Endothelial cell of umbilical vein (primary cell): ENCODE data around the gene ODAPH. TPM values are rescaled to one million over a fixed set of nuclear protein-coding genes. Genes with fewer than 3 reads are reported as not detected.

ENCODE experiments used
- BruUV-seq: library from RNA; stranded (reverse); fragments of 400-500 nt; replicated peaks from 2 replicates; lab custom pipeline; 2021; lab: Mats Ljungman, UMichigan
- CTCF ChIA-PET: fragments of 300-600, 350-600 bp; sonication (Branson Sonifier 250); formaldehyde crosslinking; loops from one replicate; lab custom pipeline; 2021; ENCODE audit warnings: antibody characterized with exemption, inconsistent platforms; lab: Charles Lee
- POLR2A ChIA-PET: fragments of 300-600, 350-600 bp; sonication (Branson Sonifier 250); formaldehyde crosslinking; loops from one replicate; lab custom pipeline; 2021; ENCODE audit warnings: antibody characterized with exemption, inconsistent platforms; lab: Charles Lee
- DNase-seq: peaks from one replicate; pipeline ENCODE4 v3.0.0-alpha.2; 2011; ENCODE audit warnings: low read depth, low spot score
- FAIRE-seq: peaks from 2 replicates; lab custom pipeline; 2011; peaks lifted over from hg19 to GRCh38; lab: Jason Lieb, UNC
- H2AFZ ChIP-seq: 2 replicates; pipeline ENCODE4 v1.6.0; 2012; ENCODE audit warnings: low read depth, low read length, control low read depth, inconsistent platforms
- H3K27ac ChIP-seq: 2 replicates; pipeline ENCODE4 v1.5.1; 2011; ENCODE audit warnings: low read depth, mild to moderate bottlenecking, control low read depth, low read length, moderate library complexity; ENCODE audit not compliant: insufficient read depth
- H3K27me3 ChIP-seq, 2 experiments: 2 replicates each; pipeline versions ENCODE4 v1.6.0 to v1.6.1; 2011; ENCODE audit warnings: low read length in 2 of 2, mixed read lengths in 1 of 2; ENCODE audit not compliant: control insufficient read depth in 2 of 2, insufficient read depth in 2 of 2
- H3K36me3 ChIP-seq, 2 experiments: 2 replicates in 1 of 2; 3 replicates in 1 of 2; pipeline ENCODE4 v1.5.1; 2011; ENCODE audit warnings: low read length in 2 of 2, mild to moderate bottlenecking in 1 of 2, moderate library complexity in 1 of 2; ENCODE audit not compliant: control insufficient read depth in 2 of 2, insufficient read depth in 2 of 2; ENCODE audit errors: extremely low read depth in 1 of 2
- H3K4me1 ChIP-seq: 3 replicates; pipeline ENCODE4 v1.5.1; 2011; ENCODE audit warnings: mild to moderate bottlenecking, low read length; ENCODE audit not compliant: control insufficient read depth, insufficient read depth; ENCODE audit errors: extremely low read depth
- H3K4me2 ChIP-seq: 2 replicates; pipeline ENCODE4 v1.6.1; 2011; ENCODE audit warnings: low read length, control low read depth, mixed read lengths; ENCODE audit not compliant: insufficient read depth
- H3K4me3 ChIP-seq, 3 experiments: fragments of 200-600 bp in 1 of 3; sonication (generic), shearing (Covaris generic) in 1 of 3; replicated peaks in 1 of 3; 2 replicates each; pipeline ENCODE4 v1.5.1; 2011 to 2016; ENCODE audit warnings: control low read depth in 3 of 3, low read length in 3 of 3, mild to moderate bottlenecking in 2 of 3, inconsistent platforms in 1 of 3, low read depth in 1 of 3, moderate library complexity in 1 of 3; ENCODE audit not compliant: insufficient read depth in 1 of 3
- H3K79me2 ChIP-seq: 2 replicates; pipeline ENCODE4 v1.6.0; 2012; ENCODE audit warnings: low read length, inconsistent platforms; ENCODE audit not compliant: control insufficient read depth, insufficient read depth
- H3K9ac ChIP-seq: replicated peaks from 2 replicates; pipeline ENCODE3; 2011; ENCODE audit warnings: low read length, control low read depth; ENCODE audit not compliant: insufficient read depth; ENCODE audit errors: extremely low read depth
- H3K9me1 ChIP-seq: replicated peaks from 3 replicates; pipeline ENCODE4 v1.6.0; 2011; ENCODE audit warnings: mild to moderate bottlenecking, low read length; ENCODE audit not compliant: control insufficient read depth, insufficient read depth; ENCODE audit errors: extremely low read depth
- H3K9me3 ChIP-seq: replicated peaks from 2 replicates; pipeline ENCODE4 v1.5.1; 2012; ENCODE audit warnings: low read length, inconsistent platforms; ENCODE audit not compliant: control insufficient read depth, insufficient read depth
- H4K20me1 ChIP-seq: replicated peaks from 2 replicates; pipeline ENCODE3; 2011; ENCODE audit warnings: mild to moderate bottlenecking, low read length; ENCODE audit not compliant: control insufficient read depth, insufficient read depth; ENCODE audit errors: extremely low read depth
- CTCF ChIP-seq, 2 donors: IDR thresholded peaks; 1 replicate in 1 of 2; 2 replicates in 1 of 2; pipeline ENCODE4 v1.5.1; 2011; ENCODE audit warnings: low read length in 2 of 2, mild to moderate bottlenecking in 2 of 2, moderate library complexity in 2 of 2, control low read depth in 1 of 2, inconsistent platforms in 1 of 2, low read depth in 1 of 2; ENCODE audit not compliant: insufficient read depth in 1 of 2; ENCODE audit errors: extremely low read depth in 1 of 2
- EZH2 ChIP-seq: IDR thresholded peaks from 2 replicates; pipeline ENCODE4 v1.6.1; 2012; ENCODE audit warnings: borderline replicate concordance, low read depth, mild to moderate bottlenecking, moderate library complexity, low read length, inconsistent platforms; ENCODE audit not compliant: severe bottlenecking
- FOS ChIP-seq: IDR thresholded peaks from 2 replicates; pipeline ENCODE4 v1.6.1; 2011; ENCODE audit warnings: mild to moderate bottlenecking, low read length, moderate library complexity, borderline replicate concordance; ENCODE audit not compliant: insufficient read depth
- GATA2 ChIP-seq: IDR thresholded peaks from 2 replicates; pipeline ENCODE4 v1.7.0; 2011; ENCODE audit warnings: low read depth, mild to moderate bottlenecking, moderate library complexity, mixed read lengths, low read length; ENCODE audit not compliant: insufficient read length, insufficient read depth
- JUN ChIP-seq: IDR thresholded peaks from 2 replicates; pipeline ENCODE4 v1.6.1; 2011; ENCODE audit warnings: borderline replicate concordance, low read depth; ENCODE audit not compliant: insufficient read length, insufficient read depth
- MAX ChIP-seq: IDR thresholded peaks from 2 replicates; pipeline ENCODE4 v1.6.1; 2011; ENCODE audit not compliant: insufficient read depth, insufficient read length
- MYC ChIP-seq: IDR thresholded peaks from one replicate; pipeline ENCODE4 v1.6.1; 2011; ENCODE audit warnings: mild to moderate bottlenecking, low read depth, low read length
- POLR2A ChIP-seq: IDR thresholded peaks from 2 replicates; pipeline ENCODE4 v1.6.1; 2012; ENCODE audit warnings: low read depth, mild to moderate bottlenecking, control low read depth, low read length
- POLR2AphosphoS5 ChIP-seq: IDR thresholded peaks from 2 replicates; pipeline ENCODE4 v1.6.1; 2012; ENCODE audit warnings: low read depth, mild to moderate bottlenecking, control low read depth, low read length, moderate library complexity; ENCODE audit not compliant: insufficient read depth
- dilution Hi-C: fragments of 300-500 bp; cut with MboI; formaldehyde crosslinking; loops from one replicate; pipeline ENCODE4 v1.15.0; 2019; ENCODE audit warnings: low sequenced_read_pairs; ENCODE audit not compliant: extremely low pct_ligation_motif_present
- intact Hi-C: fragments of 100-400 bp; cut with micrococcal nuclease; formaldehyde crosslinking; loops from one replicate; pipeline ENCODE4 v1.10.0; 2022
- polyA plus RNA-seq, 4 experiments: library from polyadenylated mRNA; depleted of rRNA in 3 of 4; stranded (reverse) in 3 of 4; unstranded in 1 of 4; fragments of >200 nt; gene quantifications; 2 replicates each; pipeline versions ENCODE4 v1.2.1 to v1.2.3, GENCODE V29; 2011 to 2012; ENCODE audit warnings: missing spikeins in 1 of 4
- total RNA-seq: library from RNA; stranded (reverse); gene quantifications from 2 replicates; pipeline ENCODE4 v1.2.3, GENCODE V29; 2021

The ODAPH gene
- total and polyA plus RNA-seq, 2 donors (not counting 3 experiments of a cell fraction or from before 2014, with no cell fraction given) = not detected

GRCh38 chr4:75511841-75512240 is 44.0 kb upstream of the ODAPH start:
- Histone ChIP-seq H3K4me2 (peak overlapping the region; percentile 80), H3K36me3 (peaks cover 0 to 2% of the 10 kb centered on the region in 2 experiments), H3K9me3 (no peaks in the 10 kb centered on the region), H3K4me1 (peaks cover 35% of the 10 kb centered on the region), H3K9ac (peak overlapping the region; percentile 22), H3K27ac (peak overlapping the region; percentile 72), H2AFZ (no peak overlapping the region), H3K9me1 (no peaks in the 10 kb centered on the region), H3K4me3 (peak overlapping the region in 2 of 3 experiments; percentile 9 to 94), H3K79me2 (peaks cover 54% of the 10 kb centered on the region), H4K20me1 (peaks cover 5% of the 10 kb centered on the region), H3K27me3 (no peaks in the 10 kb centered on the region)
- intact Hi-C loops = loop anchor here (2.0 to 10.0 kb wide), 2 partner anchors 17 to 887 kb away; no protein-coding TSS in a partner anchor
- CTCF ChIA-PET = no interaction called here
- no peak for TF ChIP-seq MAX
- TF ChIP-seq JUN = no peak
- no peak for TF ChIP-seq EZH2
- no peak for TF ChIP-seq POLR2AphosphoS5
- TF ChIP-seq GATA2 = no peak
- TF ChIP-seq FOS = no peak
- TF ChIP-seq MYC = no peak
- no peak for TF ChIP-seq CTCF (IDR thresholded peaks at IDR 0.05; ENCODE audit: extremely low read depth in 1 of 2, insufficient read depth in 1 of 2, low read depth in 1 of 2, low read length in 2 of 2)
- no peak for TF ChIP-seq POLR2A
- no TSS peak for BruUV-seq
- FAIRE-seq (no peak), DNase-seq (no peak)
- POLR2A ChIA-PET = interaction anchor here (0.7 kb wide), 1 partner anchor 380 kb away, joined by 5 read pairs; no protein-coding TSS in a partner anchor
- dilution Hi-C loops = no loop called here
